ENCODE data around the gene TMEM273. TPM values are rescaled to one million over a fixed set of nuclear protein-coding genes. Genes with fewer than 3 reads are reported as not detected.

Gene TMEM273
- total and polyA plus RNA-seq, 10 of the 15 experiments (the other 5 are each of a cell fraction or from before 2014, with no cell fraction given): 10.3 to 46.3 (median 26.4) TPM

- BruUV-seq (replicated peaks): no TSS peak
- SMC1A ChIA-PET (ENCODE audit: uncharacterized antibody, unreplicated experiment): interaction anchor here (1.1 to 2.4 kb wide), 2 partner anchors 13 to 276 kb away, joined by 3 to 8 read pairs; no protein-coding TSS in a partner anchor
- Histone ChIP-seq H3K4me3 (no peak overlapping the region), H3K4me2 (ENCODE audit: control insufficient read depth, insufficient read depth) (no peak overlapping the region), H3K4me1 (ENCODE audit: control insufficient read depth, insufficient read depth, low read length) (no peaks in the 10 kb centered on the region), H3K9me3 (replicated peaks; ENCODE audit: control insufficient read depth, insufficient read depth, low read length) (no peaks in the 10 kb centered on the region), H4K20me1 (ENCODE audit: control insufficient read depth, insufficient read depth) (no peaks in the 10 kb centered on the region), H2AFZ (ENCODE audit: control insufficient read depth, low read depth, low read length) (no peak overlapping the region), H3K36me3 (ENCODE audit: control insufficient read depth in 2 of 2, insufficient read depth in 2 of 2, low read length in 1 of 2) (no peaks in the 10 kb centered on the region), H3K27me3 (replicated peaks in 1 of 2; ENCODE audit: control insufficient read depth in 2 of 2, insufficient read depth in 2 of 2, low read length in 1 of 2) (no peaks in the 10 kb centered on the region), H3K27ac (ENCODE audit: control insufficient read depth, insufficient read depth) (no peak overlapping the region), H3K9ac (ENCODE audit: control insufficient read depth, insufficient read depth, low read length) (no peak overlapping the region), H3K79me2 (ENCODE audit: control insufficient read depth, insufficient read depth, low read length) (no peaks in the 10 kb centered on the region)
- POLR2A ChIA-PET: interaction anchor here (1.2 kb wide), 1 partner anchor 10 kb away, joined by 4 read pairs; no protein-coding TSS in a partner anchor
- RAD21 ChIA-PET (ENCODE audit: unreplicated experiment): interaction anchor here (1.1 kb wide), 1 partner anchor 10 kb away, joined by 4 read pairs; no protein-coding TSS in a partner anchor
- in situ Hi-C loops (cut with MboI): no loop called here
- CTCF ChIA-PET: no interaction called here
- 0% methylated on average over 1 of the region's 1 CpG for WGBS (ENCODE audit: insufficient coverage, insufficient replicate concordance, low lambda C conversion rate, missing lambda C conversion rate)
- ATAC-seq (no peak; the same call in 1 of the 3 replicates), DNase-seq (ENCODE audit: low read depth, low spot score) (no peak), FAIRE-seq (no peak)
- intact Hi-C loops (cut with micrococcal nuclease; ENCODE audit: unreplicated experiment): no loop called here
- TF ChIP-seq, protein P1, sequence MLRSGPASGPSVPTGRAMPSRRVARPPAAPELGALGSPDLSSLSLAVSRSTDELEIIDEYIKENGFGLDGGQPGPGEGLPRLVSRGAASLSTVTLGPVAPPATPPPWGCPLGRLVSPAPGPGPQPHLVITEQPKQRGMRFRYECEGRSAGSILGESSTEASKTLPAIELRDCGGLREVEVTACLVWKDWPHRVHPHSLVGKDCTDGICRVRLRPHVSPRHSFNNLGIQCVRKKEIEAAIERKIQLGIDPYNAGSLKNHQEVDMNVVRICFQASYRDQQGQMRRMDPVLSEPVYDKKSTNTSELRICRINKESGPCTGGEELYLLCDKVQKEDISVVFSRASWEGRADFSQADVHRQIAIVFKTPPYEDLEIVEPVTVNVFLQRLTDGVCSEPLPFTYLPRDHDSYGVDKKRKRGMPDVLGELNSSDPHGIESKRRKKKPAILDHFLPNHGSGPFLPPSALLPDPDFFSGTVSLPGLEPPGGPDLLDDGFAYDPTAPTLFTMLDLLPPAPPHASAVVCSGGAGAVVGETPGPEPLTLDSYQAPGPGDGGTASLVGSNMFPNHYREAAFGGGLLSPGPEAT (IDR thresholded peaks at IDR 0.05; ENCODE audit: low read depth): 0 out of 2 replicates have a peak, but pooled peaks have one; percentile 25
- TF ChIP-seq IKZF1 (conservative IDR thresholded peaks at IDR 0.05) (peak; percentile 49), IKZF2 (IDR thresholded peaks at IDR 0.05) (peak in 1 of 2 experiments; percentile 22; a peak in 1 of 4 replicates), MAX (IDR thresholded peaks at IDR 0.05; ENCODE audit: low read depth, low read length) (no peak)
These were observed 58.8 kb downstream of the TMEM273 start for GRCh38 chr10:49129376-49129775.

DNA sequence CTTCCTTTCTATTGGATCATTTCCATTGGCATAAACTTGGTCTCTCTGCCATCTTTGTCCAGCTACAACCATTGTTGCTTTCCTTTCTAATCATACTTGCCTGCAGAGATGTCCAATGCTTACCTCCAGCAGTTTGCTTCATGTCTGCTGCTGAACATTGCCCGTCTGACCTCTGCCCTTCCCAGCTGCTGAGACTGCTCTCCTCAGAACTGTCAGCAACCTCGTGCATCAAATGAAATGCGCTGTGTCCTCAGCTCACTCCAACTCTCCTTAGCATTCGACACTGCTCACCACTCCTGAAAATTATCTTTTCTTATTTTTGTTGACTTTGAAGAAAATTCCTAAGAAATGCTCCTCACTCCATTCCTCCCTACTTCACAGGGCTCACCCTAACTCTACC is 59.3 kb downstream of the TMEM273 start:
- in situ Hi-C loops (cut with MboI) (no loop called here), intact Hi-C loops (cut with micrococcal nuclease; ENCODE audit: unreplicated experiment) (no loop called here)
- H3K79me2 ChIP-seq (ENCODE audit: control insufficient read depth, insufficient read depth, low read length): no peaks in the 10 kb centered on the region
- no peaks in the 10 kb centered on the region for H3K4me1 ChIP-seq (ENCODE audit: control insufficient read depth, insufficient read depth, low read length)
- BruUV-seq (replicated peaks): no TSS peak
- H4K20me1 ChIP-seq (ENCODE audit: control insufficient read depth, insufficient read depth): no peaks in the 10 kb centered on the region
- DNase-seq (ENCODE audit: low read depth, low spot score): no peak
- no peaks in the 10 kb centered on the region for H3K9me3 ChIP-seq (replicated peaks; ENCODE audit: control insufficient read depth, insufficient read depth, low read length)
- no peak overlapping the region for H2AFZ ChIP-seq (ENCODE audit: control insufficient read depth, low read depth, low read length)
- no peak for ATAC-seq
- H3K27ac ChIP-seq (ENCODE audit: control insufficient read depth, insufficient read depth): no peak overlapping the region
- no peak overlapping the region for H3K4me2 ChIP-seq (ENCODE audit: control insufficient read depth, insufficient read depth)
- no peak overlapping the region for H3K9ac ChIP-seq (ENCODE audit: control insufficient read depth, insufficient read depth, low read length)
- CTCF ChIA-PET: no interaction called here
- no peak overlapping the region for H3K4me3 ChIP-seq
- SMC1A ChIA-PET (ENCODE audit: uncharacterized antibody, unreplicated experiment): interaction anchor here (1.1 to 2.4 kb wide), 3 partner anchors 9 to 13 kb away, joined by 3 to 8 read pairs (median 5); no protein-coding TSS in a partner anchor
- RAD21 ChIA-PET (ENCODE audit: unreplicated experiment): interaction anchor here (0.8 to 0.9 kb wide), 3 partner anchors 13 to 76 kb away, joined by 3 read pairs; no protein-coding TSS in a partner anchor
- no peaks in the 10 kb centered on the region for H3K27me3 ChIP-seq (replicated peaks in 1 of 2; ENCODE audit: control insufficient read depth in 2 of 2, insufficient read depth in 2 of 2, low read length in 1 of 2)
- FAIRE-seq: no peak
- H3K36me3 ChIP-seq (ENCODE audit: control insufficient read depth in 2 of 2, insufficient read depth in 2 of 2, low read length in 1 of 2): no peaks in the 10 kb centered on the region
- no peak for TF ChIP-seq ESRRA (IDR thresholded peaks at IDR 0.05; ENCODE audit: low read length)
- TF ChIP-seq SRF (IDR thresholded peaks at IDR 0.05; ENCODE audit: low read depth in 2 of 2, low read length in 2 of 2): no peak
- no peak for TF ChIP-seq TCF7 (IDR thresholded peaks at IDR 0.05; ENCODE audit: borderline replicate concordance)
- no peak for TF ChIP-seq PAX5 (IDR thresholded peaks at IDR 0.05; ENCODE audit: borderline replicate concordance, low read depth, low read length)
- no peak for TF ChIP-seq FOXM1 (IDR thresholded peaks at IDR 0.05; ENCODE audit: low read depth, low read length)
- no peak for TF ChIP-seq CEBPZ (IDR thresholded peaks at IDR 0.05; ENCODE audit: low read depth, low read length)
- POLR2A ChIA-PET: interaction anchor here (1.1 to 1.2 kb wide), 2 partner anchors 10 to 76 kb away, joined by 4 read pairs; no protein-coding TSS in a partner anchor
- WGBS (ENCODE audit: insufficient coverage, insufficient replicate concordance, low lambda C conversion rate, missing lambda C conversion rate): 13% methylated on average over 4 of the region's 4 CpGs

All from GM12878 (cell line).